Endothelial cell of umbilical vein (primary cell): ENCODE results near the gene NR1H4. TPM values are rescaled to one million over a fixed set of nuclear protein-coding genes. Genes with fewer than 3 reads are reported as not detected.

Experiments used
- BruUV-seq: library from RNA; stranded (reverse); fragments of 400-500 nt; replicated peaks from 2 replicates; lab custom pipeline; 2021; lab: Mats Ljungman, UMichigan
- CTCF ChIA-PET: fragments of 300-600, 350-600 bp; sonication (Branson Sonifier 250); formaldehyde crosslinking; loops from one replicate; lab custom pipeline; 2021; ENCODE audit warnings: antibody characterized with exemption, inconsistent platforms; lab: Charles Lee
- POLR2A ChIA-PET: fragments of 300-600, 350-600 bp; sonication (Branson Sonifier 250); formaldehyde crosslinking; loops from one replicate; lab custom pipeline; 2021; ENCODE audit warnings: antibody characterized with exemption, inconsistent platforms; lab: Charles Lee
- DNase-seq: peaks from one replicate; pipeline ENCODE4 v3.0.0-alpha.2; 2011; ENCODE audit warnings: low read depth, low spot score
- FAIRE-seq: peaks from 2 replicates; lab custom pipeline; 2011; peaks lifted over from hg19 to GRCh38; lab: Jason Lieb, UNC
- H2AFZ ChIP-seq: 2 replicates; pipeline ENCODE4 v1.6.0; 2012; ENCODE audit warnings: low read depth, low read length, control low read depth, inconsistent platforms
- H3K27ac ChIP-seq: 2 replicates; pipeline ENCODE4 v1.5.1; 2011; ENCODE audit warnings: low read depth, mild to moderate bottlenecking, control low read depth, low read length, moderate library complexity; ENCODE audit not compliant: insufficient read depth
- H3K27me3 ChIP-seq, 2 experiments: 2 replicates each; pipeline versions ENCODE4 v1.6.0 to v1.6.1; 2011; ENCODE audit warnings: low read length in 2 of 2, mixed read lengths in 1 of 2; ENCODE audit not compliant: control insufficient read depth in 2 of 2, insufficient read depth in 2 of 2
- H3K36me3 ChIP-seq, 2 experiments: 2 replicates in 1 of 2; 3 replicates in 1 of 2; pipeline ENCODE4 v1.5.1; 2011; ENCODE audit warnings: low read length in 2 of 2, mild to moderate bottlenecking in 1 of 2, moderate library complexity in 1 of 2; ENCODE audit not compliant: control insufficient read depth in 2 of 2, insufficient read depth in 2 of 2; ENCODE audit errors: extremely low read depth in 1 of 2
- H3K4me1 ChIP-seq: 3 replicates; pipeline ENCODE4 v1.5.1; 2011; ENCODE audit warnings: mild to moderate bottlenecking, low read length; ENCODE audit not compliant: control insufficient read depth, insufficient read depth; ENCODE audit errors: extremely low read depth
- H3K4me2 ChIP-seq: 2 replicates; pipeline ENCODE4 v1.6.1; 2011; ENCODE audit warnings: low read length, control low read depth, mixed read lengths; ENCODE audit not compliant: insufficient read depth
- H3K4me3 ChIP-seq, 3 experiments: fragments of 200-600 bp in 1 of 3; sonication (generic), shearing (Covaris generic) in 1 of 3; replicated peaks in 1 of 3; 2 replicates each; pipeline ENCODE4 v1.5.1; 2011 to 2016; ENCODE audit warnings: control low read depth in 3 of 3, low read length in 3 of 3, mild to moderate bottlenecking in 2 of 3, inconsistent platforms in 1 of 3, low read depth in 1 of 3, moderate library complexity in 1 of 3; ENCODE audit not compliant: insufficient read depth in 1 of 3
- H3K79me2 ChIP-seq: 2 replicates; pipeline ENCODE4 v1.6.0; 2012; ENCODE audit warnings: low read length, inconsistent platforms; ENCODE audit not compliant: control insufficient read depth, insufficient read depth
- H3K9ac ChIP-seq: replicated peaks from 2 replicates; pipeline ENCODE3; 2011; ENCODE audit warnings: low read length, control low read depth; ENCODE audit not compliant: insufficient read depth; ENCODE audit errors: extremely low read depth
- H3K9me1 ChIP-seq: replicated peaks from 3 replicates; pipeline ENCODE4 v1.6.0; 2011; ENCODE audit warnings: mild to moderate bottlenecking, low read length; ENCODE audit not compliant: control insufficient read depth, insufficient read depth; ENCODE audit errors: extremely low read depth
- H3K9me3 ChIP-seq: replicated peaks from 2 replicates; pipeline ENCODE4 v1.5.1; 2012; ENCODE audit warnings: low read length, inconsistent platforms; ENCODE audit not compliant: control insufficient read depth, insufficient read depth
- H4K20me1 ChIP-seq: replicated peaks from 2 replicates; pipeline ENCODE3; 2011; ENCODE audit warnings: mild to moderate bottlenecking, low read length; ENCODE audit not compliant: control insufficient read depth, insufficient read depth; ENCODE audit errors: extremely low read depth
- FOS ChIP-seq: IDR thresholded peaks from 2 replicates; pipeline ENCODE4 v1.6.1; 2011; ENCODE audit warnings: mild to moderate bottlenecking, low read length, moderate library complexity, borderline replicate concordance; ENCODE audit not compliant: insufficient read depth
- GATA2 ChIP-seq: IDR thresholded peaks from 2 replicates; pipeline ENCODE4 v1.7.0; 2011; ENCODE audit warnings: low read depth, mild to moderate bottlenecking, moderate library complexity, mixed read lengths, low read length; ENCODE audit not compliant: insufficient read length, insufficient read depth
- MYC ChIP-seq: IDR thresholded peaks from one replicate; pipeline ENCODE4 v1.6.1; 2011; ENCODE audit warnings: mild to moderate bottlenecking, low read depth, low read length
- POLR2A ChIP-seq: IDR thresholded peaks from 2 replicates; pipeline ENCODE4 v1.6.1; 2012; ENCODE audit warnings: low read depth, mild to moderate bottlenecking, control low read depth, low read length
- POLR2AphosphoS5 ChIP-seq: IDR thresholded peaks from 2 replicates; pipeline ENCODE4 v1.6.1; 2012; ENCODE audit warnings: low read depth, mild to moderate bottlenecking, control low read depth, low read length, moderate library complexity; ENCODE audit not compliant: insufficient read depth
- dilution Hi-C: fragments of 300-500 bp; cut with MboI; formaldehyde crosslinking; loops from one replicate; pipeline ENCODE4 v1.15.0; 2019; ENCODE audit warnings: low sequenced_read_pairs; ENCODE audit not compliant: extremely low pct_ligation_motif_present
- intact Hi-C: fragments of 100-400 bp; cut with micrococcal nuclease; formaldehyde crosslinking; loops from one replicate; pipeline ENCODE4 v1.10.0; 2022
- polyA plus RNA-seq, 4 experiments: library from polyadenylated mRNA; depleted of rRNA in 3 of 4; stranded (reverse) in 3 of 4; unstranded in 1 of 4; fragments of >200 nt; gene quantifications; 2 replicates each; pipeline versions ENCODE4 v1.2.1 to v1.2.3, GENCODE V29; 2011 to 2012; ENCODE audit warnings: missing spikeins in 1 of 4
- total RNA-seq: library from RNA; stranded (reverse); gene quantifications from 2 replicates; pipeline ENCODE4 v1.2.3, GENCODE V29; 2021
- TF ChIP-seq, protein P1 (sequence below): IDR thresholded peaks from 2 replicates; pipeline ENCODE4 v1.6.1; 2011; ENCODE audit not compliant: insufficient read depth, insufficient read length
- TF ChIP-seq, protein P2 (sequence below), 2 donors: IDR thresholded peaks; 1 replicate in 1 of 2; 2 replicates in 1 of 2; pipeline ENCODE4 v1.5.1; 2011; ENCODE audit warnings: low read length in 2 of 2, mild to moderate bottlenecking in 2 of 2, moderate library complexity in 2 of 2, control low read depth in 1 of 2, inconsistent platforms in 1 of 2, low read depth in 1 of 2; ENCODE audit not compliant: insufficient read depth in 1 of 2; ENCODE audit errors: extremely low read depth in 1 of 2

The NR1H4 gene
- total and polyA plus RNA-seq, 2 donors (not counting 3 experiments of a cell fraction or from before 2014, with no cell fraction given), result not detected

DNA sequence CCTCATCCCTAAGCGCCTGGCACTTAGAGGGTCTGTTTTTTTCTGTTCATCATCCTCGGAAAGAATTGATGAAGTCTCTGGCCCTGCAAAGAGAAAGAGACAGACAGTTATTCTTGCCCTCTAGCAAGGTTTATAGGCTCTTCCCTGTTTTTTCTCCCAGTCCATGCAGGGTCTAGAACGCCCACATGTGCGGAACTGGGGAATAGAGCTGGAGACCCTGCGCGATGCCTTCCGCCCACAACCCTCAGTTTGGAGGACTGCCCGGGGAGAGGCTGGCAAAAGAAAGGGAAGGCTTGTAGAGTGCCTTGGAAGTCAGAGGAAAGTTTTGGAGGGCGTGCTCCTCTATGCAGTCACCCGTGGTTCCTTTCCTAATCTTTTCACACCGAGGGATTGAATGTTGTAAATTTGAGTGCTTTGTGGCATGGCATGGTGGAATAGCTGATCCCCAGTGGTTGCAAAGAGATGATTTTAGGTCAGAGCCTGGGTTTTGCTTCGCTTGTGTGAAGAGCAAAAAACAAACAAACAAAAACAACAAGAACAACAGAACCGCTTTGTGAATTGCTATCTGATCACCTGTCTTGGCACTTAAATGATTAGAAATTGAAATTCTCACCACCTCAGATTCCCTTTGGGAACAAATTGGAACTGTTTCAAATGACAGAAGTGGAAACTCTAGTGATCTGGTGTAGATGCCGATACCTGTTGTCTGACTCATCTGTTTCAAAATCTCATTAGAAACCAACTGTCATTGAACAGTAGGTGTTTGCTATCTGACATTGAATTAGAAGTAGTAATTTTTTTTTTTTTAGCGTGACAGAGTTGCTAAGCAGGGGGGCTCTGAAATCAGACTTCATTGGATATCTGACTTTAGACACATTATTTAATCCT lies 100.8 kb downstream of the NR1H4 start:
- TF ChIP-seq MYC, result no peak
- no peak for TF ChIP-seq POLR2AphosphoS5
- TF ChIP-seq, protein P1, sequence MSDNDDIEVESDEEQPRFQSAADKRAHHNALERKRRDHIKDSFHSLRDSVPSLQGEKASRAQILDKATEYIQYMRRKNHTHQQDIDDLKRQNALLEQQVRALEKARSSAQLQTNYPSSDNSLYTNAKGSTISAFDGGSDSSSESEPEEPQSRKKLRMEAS, result no peak
- TF ChIP-seq, protein P2, sequence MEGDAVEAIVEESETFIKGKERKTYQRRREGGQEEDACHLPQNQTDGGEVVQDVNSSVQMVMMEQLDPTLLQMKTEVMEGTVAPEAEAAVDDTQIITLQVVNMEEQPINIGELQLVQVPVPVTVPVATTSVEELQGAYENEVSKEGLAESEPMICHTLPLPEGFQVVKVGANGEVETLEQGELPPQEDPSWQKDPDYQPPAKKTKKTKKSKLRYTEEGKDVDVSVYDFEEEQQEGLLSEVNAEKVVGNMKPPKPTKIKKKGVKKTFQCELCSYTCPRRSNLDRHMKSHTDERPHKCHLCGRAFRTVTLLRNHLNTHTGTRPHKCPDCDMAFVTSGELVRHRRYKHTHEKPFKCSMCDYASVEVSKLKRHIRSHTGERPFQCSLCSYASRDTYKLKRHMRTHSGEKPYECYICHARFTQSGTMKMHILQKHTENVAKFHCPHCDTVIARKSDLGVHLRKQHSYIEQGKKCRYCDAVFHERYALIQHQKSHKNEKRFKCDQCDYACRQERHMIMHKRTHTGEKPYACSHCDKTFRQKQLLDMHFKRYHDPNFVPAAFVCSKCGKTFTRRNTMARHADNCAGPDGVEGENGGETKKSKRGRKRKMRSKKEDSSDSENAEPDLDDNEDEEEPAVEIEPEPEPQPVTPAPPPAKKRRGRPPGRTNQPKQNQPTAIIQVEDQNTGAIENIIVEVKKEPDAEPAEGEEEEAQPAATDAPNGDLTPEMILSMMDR (IDR thresholded peaks at IDR 0.05; ENCODE audit: extremely low read depth in 1 of 2, insufficient read depth in 1 of 2, low read depth in 1 of 2, low read length in 2 of 2), result no peak
- TF ChIP-seq GATA2, result no peak
- TF ChIP-seq POLR2A, result no peak
- TF ChIP-seq FOS, result no peak
- dilution Hi-C loops, result no loop called here
- intact Hi-C loops, result loop anchor here (5.0 to 10.0 kb wide), 2 partner anchors 93 to 1120 kb away; partner anchors contain the start of gene CHPT1
- H3K4me2 ChIP-seq, result peak overlapping the region; percentile 87
- peaks cover 34% of the 10 kb centered on the region for H3K4me1 ChIP-seq
- FAIRE-seq, result peak; percentile 43
- peak overlapping the region; percentile 79 for H3K27ac ChIP-seq
- peak overlapping the region; percentile 88 for H3K9ac ChIP-seq
- peaks cover 51% of the 10 kb centered on the region for H3K79me2 ChIP-seq
- no peaks in the 10 kb centered on the region for H3K27me3 ChIP-seq
- peaks cover 0 to 4% of the 10 kb centered on the region in 2 experiments for H3K36me3 ChIP-seq
- H4K20me1 ChIP-seq, result no peaks in the 10 kb centered on the region
- no peak for DNase-seq
- CTCF ChIA-PET, result interaction anchor here (1.1 to 2.9 kb wide), 7 partner anchors 10 to 226 kb away, joined by 3 to 13 read pairs (median 5); no protein-coding TSS in a partner anchor
- peak overlapping the region; percentile 24 to 89 (median 87) for H3K4me3 ChIP-seq
- peak overlapping the region; percentile 80 for H2AFZ ChIP-seq
- no TSS peak for BruUV-seq
- H3K9me3 ChIP-seq, result no peaks in the 10 kb centered on the region
- POLR2A ChIA-PET, result interaction anchor here (0.7 kb wide), 1 partner anchor 32 kb away, joined by 3 read pairs; no protein-coding TSS in a partner anchor
- H3K9me1 ChIP-seq, result no peaks in the 10 kb centered on the region
